Activated T-helper 17 cell treated with anti-CD3 and anti-CD28 coated beads, Interleukin-2, amount 50 U/mL, for 72 hours (primary cell): Measurements from ENCODE around the gene TRIM14. TPM values are rescaled to one million over a fixed set of nuclear protein-coding genes. Genes with fewer than 3 reads are reported as not detected.
"Not testable (repeated sequence)": the region's sequence is repeated elsewhere in the genome, so short reads cannot be mapped to it uniquely, and the experiment has no call there.

ENCODE experiments used
- ATAC-seq: fragments of 150-1000 bp; cut with Tn5 transposase; replicated peaks from 2 replicates; pipeline ENCODE4 v1.10.0; 2021; ENCODE audit warnings: mild to moderate bottlenecking, moderate library complexity
- H3K27ac Mint-ChIP-seq: one replicate; pipeline ENCODE4 v1.8.0; 2022; ENCODE audit warnings: mixed read lengths
- H3K27me3 Mint-ChIP-seq: one replicate; pipeline ENCODE4 v1.8.0; 2022; ENCODE audit warnings: mixed read lengths
- H3K36me3 Mint-ChIP-seq: one replicate; pipeline ENCODE4 v1.8.0; 2022; ENCODE audit warnings: low read depth, mild to moderate bottlenecking, mixed read lengths
- H3K4me1 Mint-ChIP-seq: one replicate; pipeline ENCODE4 v1.8.0; 2022; ENCODE audit warnings: mixed read lengths
- H3K4me3 Mint-ChIP-seq: one replicate; pipeline ENCODE4 v1.8.0; 2022; ENCODE audit warnings: mild to moderate bottlenecking, mixed read lengths
- H3K9me3 Mint-ChIP-seq: one replicate; pipeline ENCODE4 v1.8.0; 2022; ENCODE audit warnings: mixed read lengths
- total RNA-seq, 2 donors: library from RNA; stranded (reverse); gene quantifications; one replicate each; pipeline ENCODE4 v1.2.3, GENCODE V29; 2022

TRIM14 gene
- total RNA-seq, 2 donors from 2014 or later = 43.4 to 57.8 TPM

- not testable (repeated sequence) for H3K27ac Mint-ChIP-seq, H3K27me3 Mint-ChIP-seq, ATAC-seq, H3K9me3 Mint-ChIP-seq, H3K4me3 Mint-ChIP-seq
- Mint-ChIP-seq H3K4me1 (peaks cover 27% of the 10 kb centered on the region), H3K36me3 (peaks cover 87% of the 10 kb centered on the region)
Observed at GRCh38 chr9:98090674-98091073, 28.3 kb downstream of the TRIM14 start.

GRCh38 chr9:98087420-98088354 is 31.3 kb downstream of the TRIM14 start:
- ATAC-seq = peak; percentile 63
- Mint-ChIP-seq H3K4me1 (peaks cover 25% of the 10 kb centered on the region), H3K36me3 (peaks cover 92% of the 10 kb centered on the region), H3K9me3 (no peaks in the 10 kb centered on the region), H3K4me3 (peak overlapping the region; percentile 47), H3K27ac (peak overlapping the region; percentile 90), H3K27me3 (no peaks in the 10 kb centered on the region)

- ATAC-seq = no peak
- Mint-ChIP-seq H3K27ac (peak overlapping the region; percentile 90), H3K4me1 (peaks cover 35% of the 10 kb centered on the region), H3K36me3 (peaks cover 92% of the 10 kb centered on the region), H3K9me3 (no peaks in the 10 kb centered on the region), H3K4me3 (peak overlapping the region; percentile 47), H3K27me3 (no peaks in the 10 kb centered on the region)
Observed at GRCh38 chr9:98086461-98086860, 32.6 kb downstream of the TRIM14 start.

- peak overlapping the region; percentile 47 for H3K4me3 Mint-ChIP-seq
- H3K27ac Mint-ChIP-seq = peak overlapping the region; percentile 90
- H3K27me3 Mint-ChIP-seq = no peaks in the 10 kb centered on the region
- peak; percentile 6 for ATAC-seq
- peaks cover 38% of the 10 kb centered on the region for H3K4me1 Mint-ChIP-seq
- H3K9me3 Mint-ChIP-seq = no peaks in the 10 kb centered on the region
- H3K36me3 Mint-ChIP-seq = peaks cover 93% of the 10 kb centered on the region
Observed at GRCh38 chr9:98085944-98086343, 33.1 kb downstream of the TRIM14 start.

- H3K27ac Mint-ChIP-seq = peak overlapping the region; percentile 90
Observed at GRCh38 chr9:98085058-98085457, 34.0 kb downstream of the TRIM14 start.

GRCh38 chr9:98084396-98084795 is 34.6 kb downstream of the TRIM14 start:
- H3K4me1 Mint-ChIP-seq = peaks cover 34% of the 10 kb centered on the region
- peaks cover 93% of the 10 kb centered on the region for H3K36me3 Mint-ChIP-seq
- no peak for ATAC-seq

More at GRCh38 chr9:98085058-98085457, 34.0 kb downstream of the TRIM14 start:
- H3K36me3 Mint-ChIP-seq = peaks cover 93% of the 10 kb centered on the region
- no peaks in the 10 kb centered on the region for H3K27me3 Mint-ChIP-seq
- no peaks in the 10 kb centered on the region for H3K9me3 Mint-ChIP-seq
- ATAC-seq = no peak
- no peak overlapping the region for H3K4me3 Mint-ChIP-seq
- peaks cover 38% of the 10 kb centered on the region for H3K4me1 Mint-ChIP-seq

GRCh38 chr9:98083566-98084183 is 35.3 kb downstream of the TRIM14 start:
- Mint-ChIP-seq H3K4me1 (peaks cover 33% of the 10 kb centered on the region), H3K27me3 (no peaks in the 10 kb centered on the region), H3K9me3 (no peaks in the 10 kb centered on the region), H3K27ac (peak overlapping the region; percentile 90), H3K4me3 (no peak overlapping the region), H3K36me3 (peaks cover 94% of the 10 kb centered on the region)
- ATAC-seq = no peak

More at GRCh38 chr9:98084396-98084795, 34.6 kb downstream of the TRIM14 start:
- Mint-ChIP-seq H3K4me3 (no peak overlapping the region), H3K27me3 (no peaks in the 10 kb centered on the region), H3K9me3 (no peaks in the 10 kb centered on the region), H3K27ac (peak overlapping the region; percentile 90)

GRCh38 chr9:98083061-98083501 is 35.9 kb downstream of the TRIM14 start:
- H3K36me3 Mint-ChIP-seq = peaks cover 94% of the 10 kb centered on the region
- peak overlapping the region; percentile 95 for H3K27ac Mint-ChIP-seq
- H3K9me3 Mint-ChIP-seq = no peaks in the 10 kb centered on the region
- no peak for ATAC-seq
- H3K4me1 Mint-ChIP-seq = peaks cover 34% of the 10 kb centered on the region
- H3K27me3 Mint-ChIP-seq = no peaks in the 10 kb centered on the region
- no peak overlapping the region for H3K4me3 Mint-ChIP-seq

GRCh38 chr9:98081477-98082219 is 37.4 kb downstream of the TRIM14 start:
- H3K4me1 Mint-ChIP-seq = peaks cover 34% of the 10 kb centered on the region
- no peaks in the 10 kb centered on the region for H3K9me3 Mint-ChIP-seq
- peaks cover 98% of the 10 kb centered on the region for H3K36me3 Mint-ChIP-seq
- peak overlapping the region; percentile 95 for H3K27ac Mint-ChIP-seq
- no peaks in the 10 kb centered on the region for H3K27me3 Mint-ChIP-seq
- ATAC-seq = peak; percentile 96
- peak overlapping the region; percentile 64 for H3K4me3 Mint-ChIP-seq

GRCh38 chr9:98080780-98081179 is 38.2 kb downstream of the TRIM14 start:
- peaks cover 91% of the 10 kb centered on the region for H3K36me3 Mint-ChIP-seq
- no peak overlapping the region for H3K4me3 Mint-ChIP-seq
- H3K4me1 Mint-ChIP-seq = peaks cover 28% of the 10 kb centered on the region
- H3K27ac Mint-ChIP-seq = peak overlapping the region; percentile 95
- ATAC-seq = no peak
- H3K9me3 Mint-ChIP-seq = no peaks in the 10 kb centered on the region
- no peaks in the 10 kb centered on the region for H3K27me3 Mint-ChIP-seq

- Mint-ChIP-seq H3K27me3 (no peaks in the 10 kb centered on the region), H3K9me3 (no peaks in the 10 kb centered on the region), H3K36me3 (peaks cover 87% of the 10 kb centered on the region), H3K4me3 (no peak overlapping the region), H3K27ac (peak overlapping the region; percentile 95), H3K4me1 (peaks cover 29% of the 10 kb centered on the region)
- ATAC-seq = no peak
Observed at GRCh38 chr9:98080326-98080725, 38.7 kb downstream of the TRIM14 start.

GRCh38 chr9:98078895-98079294 is 40.1 kb downstream of the TRIM14 start:
- Mint-ChIP-seq H3K9me3 (no peaks in the 10 kb centered on the region), H3K4me1 (peaks cover 37% of the 10 kb centered on the region), H3K36me3 (peaks cover 72% of the 10 kb centered on the region), H3K27ac (peak overlapping the region; percentile 85), H3K4me3 (no peak overlapping the region), H3K27me3 (no peaks in the 10 kb centered on the region)
- ATAC-seq = no peak

- H3K36me3 Mint-ChIP-seq = peaks cover 55% of the 10 kb centered on the region
- H3K27me3 Mint-ChIP-seq, H3K9me3 Mint-ChIP-seq, ATAC-seq: not testable (repeated sequence)
- peak overlapping the region; percentile 86 for H3K4me3 Mint-ChIP-seq
- H3K4me1 Mint-ChIP-seq = peaks cover 19% of the 10 kb centered on the region
- H3K27ac Mint-ChIP-seq = peak overlapping the region; percentile 90
Observed at GRCh38 chr9:98076514-98076890, 42.5 kb downstream of the TRIM14 start.

GRCh38 chr9:98075332-98075805 is 43.7 kb downstream of the TRIM14 start:
- peaks cover 15% of the 10 kb centered on the region for H3K4me1 Mint-ChIP-seq
- H3K27ac Mint-ChIP-seq = peak overlapping the region; percentile 90
- no peaks in the 10 kb centered on the region for H3K27me3 Mint-ChIP-seq
- peaks cover 55% of the 10 kb centered on the region for H3K36me3 Mint-ChIP-seq
- H3K9me3 Mint-ChIP-seq = no peaks in the 10 kb centered on the region
- peak; percentile 91 for ATAC-seq
- peak overlapping the region; percentile 86 for H3K4me3 Mint-ChIP-seq
